ENCODE measurements around the gene GH1. TPM values are rescaled to one million over a fixed set of nuclear protein-coding genes. Genes with fewer than 3 reads are reported as not detected.

Gene GH1
- total and polyA plus RNA-seq, 10 donors = 0.29 to 1.5 (median 0.72) TPM; not detected in 2

DNA sequence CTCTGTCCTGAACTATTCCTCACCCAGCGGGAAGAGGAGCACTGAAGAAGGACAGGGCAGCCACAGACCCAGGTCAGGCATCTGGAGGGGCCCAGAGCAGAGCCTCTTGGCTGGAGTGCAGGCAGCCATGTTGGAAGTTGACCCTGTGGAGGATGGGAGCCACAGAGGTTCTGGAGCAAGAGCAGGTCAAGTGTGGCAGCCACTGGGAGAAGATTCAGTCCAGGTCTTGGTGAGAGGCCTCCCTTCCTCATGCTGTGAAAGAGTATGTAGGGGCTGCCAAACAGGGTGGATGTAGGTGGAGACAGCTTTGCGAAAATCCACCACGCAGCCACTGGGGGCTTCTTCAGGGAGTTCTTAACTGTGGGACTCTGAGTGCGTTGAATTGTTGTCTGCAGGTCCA, 14.1 kb upstream of the GH1 start:
- H3K27me3 ChIP-seq (replicated peaks in 1 of 7) = no peaks in the 10 kb centered on the region
- H3K9me3 ChIP-seq = no peaks in the 10 kb centered on the region
- H3K4me1 ChIP-seq = peaks cover 28 to 80% (median 66%) of the 10 kb centered on the region in 6 donors
- TF ChIP-seq POLR2AphosphoS5 (IDR thresholded peaks at IDR 0.05) (no peak), CTCF (IDR thresholded peaks at IDR 0.05 in 8 of 11, conservative IDR thresholded peaks at IDR 0.05 in 3 of 11) (no peak), POLR2A (IDR thresholded peaks at IDR 0.05) (no peak)
- intact Hi-C loops (cut with DNase I; ENCODE audit: low total_unique reads) = no loop called here
- WGBS, 5 donors = 67 to 90% (median 73%) methylated on average over 4 of the region's 4 CpGs
- H3K27ac ChIP-seq = peak overlapping the region; percentile 80 to 94 (median 86)
- peaks cover 0 to 34% (median 19%) of the 10 kb centered on the region in 6 donors for H3K36me3 ChIP-seq
- peak overlapping the region in 7 of 8 donors; percentile 51 to 95 (median 73) for H3K4me3 ChIP-seq
- no peak for DNase-seq

DNA sequence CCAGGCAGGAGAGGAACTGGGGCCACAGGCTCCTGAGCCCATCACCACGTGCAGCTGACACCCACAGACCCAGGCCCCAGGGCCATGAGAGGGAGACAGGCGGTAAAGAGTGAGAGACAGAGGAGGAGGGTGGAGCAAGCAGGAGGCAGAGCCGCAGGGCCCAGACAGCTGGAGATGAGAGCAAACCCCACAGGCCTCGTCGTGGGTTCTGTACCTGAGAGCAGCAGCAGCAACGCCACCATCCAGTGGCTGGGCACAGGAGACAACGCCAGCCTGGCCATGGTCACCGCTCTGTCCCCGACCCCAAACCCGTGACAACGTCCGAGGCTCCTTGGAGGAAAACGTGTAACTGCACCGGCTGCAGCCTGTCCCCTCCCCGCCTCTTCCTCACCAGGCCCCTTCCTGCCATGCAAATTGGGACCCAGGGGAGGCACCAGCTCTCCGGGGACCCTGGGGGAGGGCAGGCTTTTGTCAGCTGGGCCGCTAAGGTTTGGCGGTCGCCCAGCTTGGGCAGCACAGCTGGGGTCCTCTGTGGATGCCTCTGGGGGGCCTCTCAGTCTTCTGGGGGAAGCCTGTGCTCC, 13.4 kb upstream of the GH1 start, which contains the start of gene CD79B:
CD79B (minus strand) TSS at position 351 of the 581 bp plus-strand sequence; CDS start at position 281, 70 bp downstream.
- Histone ChIP-seq H3K27ac (peak within 1 kb of the TSS; percentile 80 to 94 (median 86)), H3K9me3 (no peaks in the 10 kb centered on the region), H3K27me3 (replicated peaks in 1 of 7) (no peaks in the 10 kb centered on the region), H3K4me3 (peak within 1 kb of the TSS; percentile 51 to 95 (median 72)), H3K36me3 (peaks cover 0 to 40% (median 19%) of the 10 kb centered on the region in 6 donors), H3K4me1 (peaks cover 33 to 87% (median 73%) of the 10 kb centered on the region in 6 donors)
- DNase-seq = peak; percentile 94
- intact Hi-C loops (cut with DNase I; ENCODE audit: low total_unique reads) = no loop called here
- TF ChIP-seq POLR2AphosphoS5 (IDR thresholded peaks at IDR 0.05) = peak; percentile 68 to 83 (median 77)
- TF ChIP-seq CTCF (IDR thresholded peaks at IDR 0.05 in 8 of 11, conservative IDR thresholded peaks at IDR 0.05 in 3 of 11) = no peak
- WGBS, 5 donors = 11 to 32% (median 16%) methylated on average over 18 to 19 of the region's 19 CpGs

GRCh38 chr17:63930951-63931575, 12.4 kb upstream of the GH1 start:
- Histone ChIP-seq H3K4me1 (peaks cover 37 to 97% (median 83%) of the 10 kb centered on the region in 6 donors), H3K36me3 (peaks cover 0 to 41% (median 19%) of the 10 kb centered on the region in 6 donors), H3K27me3 (replicated peaks in 1 of 7) (no peaks in the 10 kb centered on the region), H3K27ac (peak overlapping the region; percentile 80 to 94 (median 86)), H3K9me3 (no peaks in the 10 kb centered on the region), H3K4me3 (peak overlapping the region; percentile 51 to 95 (median 72))
- intact Hi-C loops (cut with DNase I; ENCODE audit: low total_unique reads) = no loop called here
- TF ChIP-seq CTCF (IDR thresholded peaks at IDR 0.05 in 8 of 11, conservative IDR thresholded peaks at IDR 0.05 in 3 of 11) (no peak), POLR2A (IDR thresholded peaks at IDR 0.05) (no peak), POLR2AphosphoS5 (IDR thresholded peaks at IDR 0.05) (peak; percentile 61 to 80 (median 78))
- peak; percentile 97 for DNase-seq
- 18 to 26% (median 21%) methylated on average over 6 to 16 of the region's 16 CpGs for WGBS, 5 donors

Measured in spleen (tissue), 11 donors.